Activated T-cell treated with anti-CD3 and anti-CD28 coated beads, Interleukin-2, amount 50 U/mL, for 24 hours (primary cell): Measurements from ENCODE around the gene RBM39.
A peak's percentile ranks its signal among the peaks of the same experiment; 100 is the strongest.
"Not testable (repeated sequence)": the region's sequence is repeated elsewhere in the genome, so short reads cannot be mapped to it uniquely, and the experiment has no call there.

Experiments used
- DNase-seq: peaks from one replicate; pipeline ENCODE4 v3.0.0-alpha.2; 2020
- H3K27ac Mint-ChIP-seq: 2 replicates; pipeline ENCODE4 v1.8.0; 2020; ENCODE audit warnings: mild to moderate bottlenecking, mixed read lengths
- H3K27me3 Mint-ChIP-seq: 2 replicates; pipeline ENCODE4 v1.8.0; 2020; ENCODE audit warnings: mixed read lengths
- H3K36me3 Mint-ChIP-seq: 2 replicates; pipeline ENCODE4 v1.8.0; 2020; ENCODE audit warnings: low read depth, mixed read lengths
- H3K4me1 Mint-ChIP-seq: 2 replicates; pipeline ENCODE4 v1.8.0; 2020; ENCODE audit warnings: low read depth, mixed read lengths
- H3K4me3 Mint-ChIP-seq: 2 replicates; pipeline ENCODE4 v1.8.0; 2020; ENCODE audit warnings: mild to moderate bottlenecking, moderate library complexity, mixed read lengths
- H3K9me3 Mint-ChIP-seq: 2 replicates; pipeline ENCODE4 v1.8.0; 2020; ENCODE audit warnings: mixed read lengths

RBM39 gene

GRCh38 chr20:35723652-35724320 is 18.3 kb downstream of the RBM39 start:
- peaks cover 61% of the 10 kb centered on the region for H3K4me1 Mint-ChIP-seq
- not testable (repeated sequence) for H3K9me3 Mint-ChIP-seq, DNase-seq, H3K27me3 Mint-ChIP-seq, H3K4me3 Mint-ChIP-seq
- H3K36me3 Mint-ChIP-seq, result peaks cover 98% of the 10 kb centered on the region
- H3K27ac Mint-ChIP-seq, result peak overlapping the region; percentile 88

GRCh38 chr20:35723275-35723639 is 18.8 kb downstream of the RBM39 start:
- peaks cover 98% of the 10 kb centered on the region for H3K36me3 Mint-ChIP-seq

GRCh38 chr20:35721621-35722020 is 20.4 kb downstream of the RBM39 start:
- Mint-ChIP-seq H3K36me3 (peaks cover 99% of the 10 kb centered on the region), H3K4me1 (peaks cover 68% of the 10 kb centered on the region), H3K27ac (peak overlapping the region; percentile 85), H3K4me3 (no peak overlapping the region), H3K9me3 (no peaks in the 10 kb centered on the region), H3K27me3 (no peaks in the 10 kb centered on the region)
- no peak for DNase-seq

More at GRCh38 chr20:35723275-35723639, 18.8 kb downstream of the RBM39 start:
- H3K9me3 Mint-ChIP-seq, H3K27me3 Mint-ChIP-seq, H3K4me3 Mint-ChIP-seq: not testable (repeated sequence)
- peak overlapping the region; percentile 88 for H3K27ac Mint-ChIP-seq
- DNase-seq, result peak; percentile 30
- H3K4me1 Mint-ChIP-seq, result peaks cover 62% of the 10 kb centered on the region

GRCh38 chr20:35721219-35721618 is 20.8 kb downstream of the RBM39 start:
- H3K9me3 Mint-ChIP-seq, result no peaks in the 10 kb centered on the region
- H3K27me3 Mint-ChIP-seq, result no peaks in the 10 kb centered on the region
- peak overlapping the region; percentile 85 for H3K27ac Mint-ChIP-seq
- peaks cover 67% of the 10 kb centered on the region for H3K4me1 Mint-ChIP-seq
- no peak for DNase-seq
- H3K36me3 Mint-ChIP-seq, result peaks cover 99% of the 10 kb centered on the region
- no peak overlapping the region for H3K4me3 Mint-ChIP-seq

GRCh38 chr20:35720165-35721123 is 21.6 kb downstream of the RBM39 start:
- peaks cover 98% of the 10 kb centered on the region for H3K36me3 Mint-ChIP-seq
- peak; percentile 25 for DNase-seq
- H3K4me1 Mint-ChIP-seq, result peaks cover 71% of the 10 kb centered on the region
- H3K4me3 Mint-ChIP-seq, result no peak overlapping the region
- H3K27me3 Mint-ChIP-seq, result no peaks in the 10 kb centered on the region
- peak overlapping the region; percentile 66 for H3K27ac Mint-ChIP-seq
- H3K9me3 Mint-ChIP-seq, result no peaks in the 10 kb centered on the region

GRCh38 chr20:35719717-35720116 is 22.3 kb downstream of the RBM39 start:
- Mint-ChIP-seq H3K27ac (peak overlapping the region; percentile 57), H3K4me3 (no peak overlapping the region), H3K27me3 (no peaks in the 10 kb centered on the region), H3K4me1 (peaks cover 71% of the 10 kb centered on the region), H3K9me3 (no peaks in the 10 kb centered on the region), H3K36me3 (peaks cover 98% of the 10 kb centered on the region)
- DNase-seq, result no peak

GRCh38 chr20:35718972-35719635 is 23.0 kb downstream of the RBM39 start:
- DNase-seq, result peak; percentile 26
- Mint-ChIP-seq H3K27ac (peak overlapping the region; percentile 69), H3K4me3 (no peak overlapping the region), H3K4me1 (peaks cover 70% of the 10 kb centered on the region), H3K36me3 (peaks cover 96% of the 10 kb centered on the region), H3K27me3 (no peaks in the 10 kb centered on the region), H3K9me3 (no peaks in the 10 kb centered on the region)

GRCh38 chr20:35718321-35718720 is 23.7 kb downstream of the RBM39 start:
- H3K9me3 Mint-ChIP-seq, H3K27me3 Mint-ChIP-seq, H3K4me3 Mint-ChIP-seq: not testable (repeated sequence)
- H3K4me1 Mint-ChIP-seq, result peaks cover 70% of the 10 kb centered on the region
- H3K36me3 Mint-ChIP-seq, result peaks cover 96% of the 10 kb centered on the region
- DNase-seq, result peak; percentile 33
- peak overlapping the region; percentile 86 for H3K27ac Mint-ChIP-seq

GRCh38 chr20:35716330-35716729 is 25.7 kb downstream of the RBM39 start:
- peak overlapping the region; percentile 72 for H3K27ac Mint-ChIP-seq
- H3K9me3 Mint-ChIP-seq, result no peaks in the 10 kb centered on the region
- peaks cover 66% of the 10 kb centered on the region for H3K4me1 Mint-ChIP-seq
- DNase-seq, result no peak
- no peaks in the 10 kb centered on the region for H3K27me3 Mint-ChIP-seq
- H3K36me3 Mint-ChIP-seq, result peaks cover 94% of the 10 kb centered on the region
- H3K4me3 Mint-ChIP-seq, result no peak overlapping the region

GRCh38 chr20:35715652-35716051 is 26.4 kb downstream of the RBM39 start:
- Mint-ChIP-seq H3K4me3 (no peak overlapping the region), H3K27ac (peak overlapping the region; percentile 79), H3K4me1 (peaks cover 68% of the 10 kb centered on the region), H3K9me3 (no peaks in the 10 kb centered on the region), H3K36me3 (peaks cover 94% of the 10 kb centered on the region), H3K27me3 (no peaks in the 10 kb centered on the region)
- DNase-seq, result no peak

GRCh38 chr20:35714127-35714526 is 27.9 kb downstream of the RBM39 start:
- no peaks in the 10 kb centered on the region for H3K27me3 Mint-ChIP-seq

GRCh38 chr20:35713120-35713519 is 28.9 kb downstream of the RBM39 start:
- not testable (repeated sequence) for H3K4me3 Mint-ChIP-seq, H3K27me3 Mint-ChIP-seq, H3K9me3 Mint-ChIP-seq
- DNase-seq, result peak; percentile 26
- Mint-ChIP-seq H3K36me3 (peaks cover 96% of the 10 kb centered on the region), H3K4me1 (peaks cover 69% of the 10 kb centered on the region), H3K27ac (peak overlapping the region; percentile 84)

More at GRCh38 chr20:35714127-35714526, 27.9 kb downstream of the RBM39 start:
- Mint-ChIP-seq H3K36me3 (peaks cover 96% of the 10 kb centered on the region), H3K9me3 (no peaks in the 10 kb centered on the region), H3K27ac (peak overlapping the region; percentile 75), H3K4me3 (no peak overlapping the region), H3K4me1 (peaks cover 71% of the 10 kb centered on the region)
- no peak for DNase-seq

- Mint-ChIP-seq H3K27ac (peak overlapping the region; percentile 93), H3K27me3 (no peaks in the 10 kb centered on the region), H3K4me1 (peaks cover 62% of the 10 kb centered on the region), H3K36me3 (peaks cover 92% of the 10 kb centered on the region), H3K9me3 (no peaks in the 10 kb centered on the region), H3K4me3 (peak overlapping the region; percentile 46)
- DNase-seq, result peak; percentile 30
Measured at GRCh38 chr20:35711588-35712209, 30.4 kb downstream of the RBM39 start.

- DNase-seq, result no peak
- Mint-ChIP-seq H3K9me3 (no peaks in the 10 kb centered on the region), H3K4me1 (peaks cover 59% of the 10 kb centered on the region), H3K27me3 (no peaks in the 10 kb centered on the region), H3K4me3 (peak overlapping the region; percentile 46), H3K36me3 (peaks cover 92% of the 10 kb centered on the region), H3K27ac (peak overlapping the region; percentile 93)
Measured at GRCh38 chr20:35710884-35711587, 31.0 kb downstream of the RBM39 start.
